ENCODE measurements around the gene SSNA1.

Gene SSNA1

DNA sequence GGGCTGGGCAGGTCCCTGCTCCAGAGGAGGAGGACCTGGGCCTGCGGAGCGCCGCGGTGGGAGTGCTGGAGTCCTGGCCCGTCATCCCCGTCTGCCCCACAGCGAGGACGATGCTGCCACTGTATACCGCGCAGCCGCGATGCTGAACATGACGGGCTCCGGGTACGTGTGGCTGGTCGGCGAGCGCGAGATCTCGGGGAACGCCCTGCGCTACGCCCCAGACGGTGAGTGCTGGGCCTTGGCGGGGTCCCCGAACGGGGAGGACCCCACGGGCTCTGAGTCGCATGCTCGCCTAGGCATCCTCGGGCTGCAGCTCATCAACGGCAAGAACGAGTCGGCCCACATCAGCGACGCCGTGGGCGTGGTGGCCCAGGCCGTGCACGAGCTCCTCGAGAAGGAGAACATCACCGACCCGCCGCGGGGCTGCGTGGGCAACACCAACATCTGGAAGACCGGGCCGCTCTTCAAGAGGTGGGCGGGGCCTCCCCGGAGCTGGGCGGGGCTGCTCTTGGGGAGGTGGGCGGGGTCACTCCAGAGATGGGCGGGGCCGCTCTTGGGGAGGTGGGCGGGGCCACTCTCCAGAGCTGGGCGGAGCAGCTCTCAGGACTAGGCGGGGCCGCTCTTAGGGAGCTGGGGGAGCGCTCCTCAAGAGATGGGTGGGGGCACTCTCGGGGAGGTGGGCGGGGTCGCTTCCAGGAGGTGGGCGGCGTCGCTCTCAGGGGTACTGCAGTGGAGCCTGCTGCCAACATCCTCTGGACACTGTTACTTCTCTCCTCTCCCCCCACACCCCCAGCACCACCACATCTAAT lies 31.7 kb upstream of the SSNA1 start:
- peak; percentile 37 for DNase-seq

DNA sequence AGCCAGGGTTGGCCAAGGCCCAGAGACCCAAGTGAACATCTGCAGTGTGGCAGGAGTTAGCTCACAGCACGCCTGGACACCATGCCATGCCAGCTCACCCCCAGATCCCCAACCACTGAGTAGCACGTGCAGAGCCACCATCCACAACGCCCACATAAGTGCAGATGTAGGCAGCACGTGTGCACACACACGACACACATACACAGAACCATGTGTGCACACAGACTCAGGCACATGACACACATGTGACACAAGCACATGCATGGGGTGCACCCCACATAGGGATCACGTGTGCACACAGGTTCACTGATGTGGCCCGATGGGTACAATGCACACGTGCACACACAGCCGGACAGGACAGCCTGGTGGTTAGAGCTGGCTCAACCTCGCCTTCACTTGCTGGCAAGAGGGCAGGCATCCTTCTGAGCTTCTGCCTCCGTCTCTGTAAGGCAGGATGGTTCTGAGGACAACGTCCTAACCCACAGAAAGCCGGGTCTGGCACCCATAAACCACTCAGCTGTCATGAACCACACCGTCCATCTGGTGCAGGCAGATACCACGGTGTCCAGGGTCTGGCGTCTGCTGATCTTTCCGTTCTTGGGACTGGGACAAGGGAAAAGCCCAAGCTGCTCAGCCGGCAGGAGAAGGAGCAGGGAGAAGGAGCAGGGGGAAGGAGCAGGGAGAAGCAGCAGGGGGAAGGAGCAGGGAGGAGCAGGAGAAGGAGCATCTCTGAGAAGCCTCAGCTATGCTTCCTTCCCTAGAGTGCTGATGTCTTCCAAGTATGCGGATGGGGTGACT lies 30.7 kb upstream of the SSNA1 start:
- no peak for DNase-seq

DNA sequence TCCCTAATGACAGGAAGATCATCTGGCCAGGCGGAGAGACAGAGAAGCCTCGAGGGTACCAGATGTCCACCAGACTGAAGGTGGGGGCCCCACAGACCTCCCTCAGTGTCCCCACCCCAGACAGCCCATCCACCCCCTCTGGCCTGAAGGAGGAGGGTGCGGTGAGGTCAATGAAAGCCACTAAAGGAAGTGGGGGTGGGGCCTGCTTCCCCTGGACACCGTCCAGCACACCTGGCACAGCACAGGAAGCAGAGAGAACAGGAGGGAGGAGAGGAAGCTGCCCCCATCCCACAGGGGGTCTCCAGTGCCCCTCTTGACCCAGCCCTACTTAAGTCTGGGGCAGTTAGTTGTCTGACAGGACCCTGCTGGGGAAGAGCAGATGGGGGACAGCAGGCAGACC lies 29.9 kb upstream of the SSNA1 start:
- no peak for DNase-seq

DNA sequence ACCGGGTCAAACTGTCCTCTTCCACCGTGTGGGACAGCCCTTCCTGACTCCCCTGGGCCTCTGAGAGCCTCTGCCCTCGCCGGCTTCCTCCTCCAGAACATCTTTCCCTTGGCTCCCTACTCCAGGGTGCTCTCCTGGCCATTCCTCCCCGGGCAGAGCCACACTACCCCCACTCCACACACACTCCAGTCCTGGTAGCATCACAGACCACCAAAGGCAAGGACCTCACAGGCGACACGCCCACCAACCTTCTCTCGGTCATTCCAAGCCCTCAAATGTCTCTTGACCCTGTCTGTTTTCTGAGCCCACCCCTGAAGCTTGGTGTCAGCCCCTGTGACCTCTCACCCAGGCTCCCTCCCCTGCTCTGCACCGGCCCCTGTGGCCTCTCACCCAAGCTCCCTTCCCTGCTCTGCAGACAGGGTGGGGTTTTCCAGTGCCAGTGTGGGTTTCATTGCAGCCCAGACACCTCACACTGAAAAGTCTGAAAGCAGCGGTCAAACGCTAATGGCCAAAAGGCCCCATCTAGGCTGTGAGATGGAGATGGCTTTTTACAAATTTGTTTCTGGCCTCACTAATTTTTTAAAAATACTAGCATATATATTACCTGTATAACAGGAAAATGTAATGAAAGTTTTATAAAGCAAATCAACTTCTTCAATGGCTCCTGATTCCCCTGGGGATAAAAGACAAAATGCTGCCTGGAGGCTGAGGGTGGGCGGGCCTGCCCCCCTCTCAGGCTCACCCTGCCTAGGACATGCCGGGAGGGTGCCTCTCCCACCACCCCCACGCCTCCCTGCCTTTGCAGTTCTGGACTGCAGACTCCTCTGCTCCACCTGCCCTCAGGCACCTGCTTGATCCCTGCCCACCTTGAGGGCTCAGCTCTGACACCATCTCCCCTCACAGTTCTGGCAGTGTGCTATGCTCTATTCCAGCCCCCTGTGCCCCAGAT lies 29.1 kb upstream of the SSNA1 start:
- no peak for DNase-seq

DNA sequence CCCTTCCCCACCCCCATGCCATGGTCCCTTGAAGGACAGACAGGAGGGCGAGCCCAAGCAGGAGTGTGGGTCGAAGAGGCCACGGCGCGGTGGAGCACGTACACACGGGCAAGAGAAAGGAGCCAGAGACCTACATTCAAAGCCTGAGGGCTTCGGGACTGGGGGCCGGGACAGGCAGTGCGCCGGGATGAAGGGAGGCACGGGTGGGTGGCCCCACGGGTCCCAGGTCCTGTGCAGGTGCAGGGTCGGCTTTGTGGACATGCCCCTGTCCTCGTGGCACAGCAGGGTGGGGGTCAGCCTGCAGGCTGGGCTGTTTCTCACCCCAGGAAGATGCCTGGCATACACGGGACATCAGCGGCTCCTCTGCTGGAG lies 28.4 kb upstream of the SSNA1 start:
- DNase-seq, result no peak

DNA sequence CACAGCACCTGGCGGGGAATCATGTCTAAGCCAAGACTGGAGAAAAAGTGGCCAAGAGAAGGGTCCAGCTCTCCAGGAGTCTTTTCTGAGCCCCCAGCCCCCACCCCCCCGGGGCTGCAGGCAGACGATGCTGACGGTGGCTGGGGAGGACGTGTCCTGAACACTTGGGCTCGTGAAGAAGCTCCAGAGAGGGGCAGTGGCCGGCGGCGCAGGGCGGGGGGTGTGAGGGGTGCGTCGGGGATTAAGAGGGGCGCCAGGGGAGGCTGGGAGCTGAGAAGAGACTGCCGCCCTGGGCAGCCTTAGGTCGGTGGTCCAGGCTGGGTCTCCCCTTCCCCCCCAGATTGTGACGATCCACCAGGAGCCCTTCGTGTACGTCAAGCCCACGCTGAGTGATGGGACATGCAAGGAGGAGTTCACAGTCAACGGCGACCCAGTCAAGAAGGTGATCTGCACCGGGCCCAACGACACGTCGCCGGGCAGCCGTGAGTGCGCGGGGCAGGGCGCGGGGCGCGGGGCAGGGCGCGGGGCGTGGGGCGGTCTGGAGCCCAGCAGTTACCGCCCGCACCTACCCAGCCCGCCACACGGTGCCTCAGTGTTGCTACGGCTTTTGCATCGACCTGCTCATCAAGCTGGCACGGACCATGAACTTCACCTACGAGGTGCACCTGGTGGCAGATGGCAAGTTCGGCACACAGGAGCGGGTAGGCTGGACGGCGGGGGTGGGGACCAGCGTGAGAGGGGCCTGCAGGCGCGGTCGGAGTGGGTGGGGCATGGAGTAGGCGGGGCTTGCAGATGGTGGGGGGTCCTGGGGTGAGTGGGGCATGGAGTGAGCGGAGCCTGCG lies 27.5 kb upstream of the SSNA1 start:
- DNase-seq, result no peak

DNA sequence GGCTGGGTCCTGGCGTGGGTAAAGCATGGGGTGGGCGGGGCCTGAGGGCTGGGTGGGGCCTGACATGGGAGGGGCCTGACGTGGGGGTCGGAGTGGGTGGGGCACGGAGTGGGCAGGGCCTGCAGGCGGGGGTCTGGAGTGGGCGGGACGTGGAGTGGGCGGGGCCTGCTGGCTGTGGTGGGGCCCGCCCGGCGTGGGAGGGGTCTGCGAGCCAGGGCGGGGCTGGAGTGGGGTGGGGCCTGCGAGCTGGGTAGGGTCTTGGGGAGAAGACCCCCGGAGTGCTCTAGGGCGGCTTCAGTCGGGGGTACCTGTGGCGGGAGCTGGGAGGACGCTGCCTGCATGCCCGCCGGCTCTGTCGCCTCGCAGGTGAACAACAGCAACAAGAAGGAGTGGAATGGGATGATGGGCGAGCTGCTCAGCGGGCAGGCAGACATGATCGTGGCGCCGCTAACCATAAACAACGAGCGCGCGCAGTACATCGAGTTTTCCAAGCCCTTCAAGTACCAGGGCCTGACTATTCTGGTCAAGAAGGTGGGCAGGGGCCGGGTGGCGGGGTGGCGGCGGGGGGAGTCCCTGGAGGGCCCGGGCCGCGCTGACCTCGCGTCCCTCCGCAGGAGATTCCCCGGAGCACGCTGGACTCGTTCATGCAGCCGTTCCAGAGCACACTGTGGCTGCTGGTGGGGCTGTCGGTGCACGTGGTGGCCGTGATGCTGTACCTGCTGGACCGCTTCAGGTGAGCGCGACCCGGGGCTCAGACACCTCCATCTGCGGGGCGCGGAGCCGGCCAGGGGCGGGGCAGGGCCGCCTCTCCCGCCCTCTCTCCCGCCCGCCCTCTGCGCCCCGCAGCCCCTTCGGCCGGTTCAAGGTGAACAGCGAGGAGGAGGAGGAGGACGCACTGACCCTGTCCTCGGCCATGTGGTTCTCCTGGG lies 26.7 kb upstream of the SSNA1 start:
- DNase-seq, result no peak

DNA sequence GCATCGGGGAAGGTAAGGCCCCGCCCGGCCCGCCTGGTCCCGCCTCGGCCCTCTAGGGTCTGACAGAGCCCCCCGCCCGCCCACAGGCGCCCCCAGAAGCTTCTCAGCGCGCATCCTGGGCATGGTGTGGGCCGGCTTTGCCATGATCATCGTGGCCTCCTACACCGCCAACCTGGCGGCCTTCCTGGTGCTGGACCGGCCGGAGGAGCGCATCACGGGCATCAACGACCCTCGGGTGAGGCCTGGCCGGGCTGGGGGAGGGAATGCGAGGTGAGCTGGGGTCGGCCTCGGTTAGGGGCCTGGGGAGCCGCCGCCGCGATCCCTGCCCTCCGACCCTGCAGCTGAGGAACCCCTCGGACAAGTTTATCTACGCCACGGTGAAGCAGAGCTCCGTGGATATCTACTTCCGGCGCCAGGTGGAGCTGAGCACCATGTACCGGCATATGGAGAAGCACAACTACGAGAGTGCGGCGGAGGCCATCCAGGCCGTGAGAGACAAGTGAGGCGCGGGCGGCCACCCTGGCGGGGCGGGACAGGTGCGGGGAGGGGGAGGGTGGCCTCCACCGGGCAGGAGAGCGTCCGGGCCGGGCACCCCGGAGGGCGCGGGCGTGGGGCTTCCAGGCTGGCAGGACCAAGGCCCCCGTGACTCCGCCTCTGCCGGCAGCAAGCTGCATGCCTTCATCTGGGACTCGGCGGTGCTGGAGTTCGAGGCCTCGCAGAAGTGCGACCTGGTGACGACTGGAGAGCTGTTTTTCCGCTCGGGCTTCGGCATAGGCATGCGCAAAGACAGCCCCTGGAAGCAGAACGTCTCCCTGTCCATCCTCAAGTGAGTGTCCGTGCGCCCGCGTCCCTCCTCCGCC lies 25.7 kb upstream of the SSNA1 start:
- DNase-seq, result no peak

DNA sequence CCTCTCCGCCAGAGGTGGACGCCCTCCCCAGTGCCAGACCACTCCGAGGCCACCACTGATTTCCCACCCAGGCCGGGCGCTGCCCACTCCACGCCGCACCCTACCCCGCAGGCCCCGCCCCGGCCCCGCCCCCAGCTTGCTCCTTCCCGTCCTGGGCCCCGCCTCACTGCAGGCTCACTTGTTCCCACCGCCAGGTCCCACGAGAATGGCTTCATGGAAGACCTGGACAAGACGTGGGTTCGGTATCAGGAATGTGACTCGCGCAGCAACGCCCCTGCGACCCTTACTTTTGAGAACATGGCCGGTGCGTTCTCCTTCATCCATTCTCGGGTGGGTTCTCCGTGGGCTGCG lies 25.1 kb upstream of the SSNA1 start:
- DNase-seq, result no peak

DNA sequence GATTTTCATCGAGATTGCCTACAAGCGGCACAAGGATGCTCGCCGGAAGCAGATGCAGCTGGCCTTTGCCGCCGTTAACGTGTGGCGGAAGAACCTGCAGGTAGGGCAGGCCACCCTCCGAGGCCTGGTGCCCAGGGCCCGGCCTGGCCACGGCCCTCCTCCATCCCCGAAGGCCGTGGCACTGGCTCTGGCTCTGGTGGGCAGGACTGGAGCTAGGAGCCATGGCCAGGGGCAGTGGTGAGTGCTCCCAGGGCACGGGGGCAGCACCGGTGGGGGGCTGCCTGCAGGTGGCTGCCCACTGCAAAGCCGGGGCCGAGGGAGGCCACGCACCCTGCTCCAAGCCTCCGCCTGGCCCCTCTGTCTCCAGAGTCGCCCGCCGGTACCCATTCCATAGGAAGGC lies 24.7 kb upstream of the SSNA1 start:
- no peak for DNase-seq

DNA sequence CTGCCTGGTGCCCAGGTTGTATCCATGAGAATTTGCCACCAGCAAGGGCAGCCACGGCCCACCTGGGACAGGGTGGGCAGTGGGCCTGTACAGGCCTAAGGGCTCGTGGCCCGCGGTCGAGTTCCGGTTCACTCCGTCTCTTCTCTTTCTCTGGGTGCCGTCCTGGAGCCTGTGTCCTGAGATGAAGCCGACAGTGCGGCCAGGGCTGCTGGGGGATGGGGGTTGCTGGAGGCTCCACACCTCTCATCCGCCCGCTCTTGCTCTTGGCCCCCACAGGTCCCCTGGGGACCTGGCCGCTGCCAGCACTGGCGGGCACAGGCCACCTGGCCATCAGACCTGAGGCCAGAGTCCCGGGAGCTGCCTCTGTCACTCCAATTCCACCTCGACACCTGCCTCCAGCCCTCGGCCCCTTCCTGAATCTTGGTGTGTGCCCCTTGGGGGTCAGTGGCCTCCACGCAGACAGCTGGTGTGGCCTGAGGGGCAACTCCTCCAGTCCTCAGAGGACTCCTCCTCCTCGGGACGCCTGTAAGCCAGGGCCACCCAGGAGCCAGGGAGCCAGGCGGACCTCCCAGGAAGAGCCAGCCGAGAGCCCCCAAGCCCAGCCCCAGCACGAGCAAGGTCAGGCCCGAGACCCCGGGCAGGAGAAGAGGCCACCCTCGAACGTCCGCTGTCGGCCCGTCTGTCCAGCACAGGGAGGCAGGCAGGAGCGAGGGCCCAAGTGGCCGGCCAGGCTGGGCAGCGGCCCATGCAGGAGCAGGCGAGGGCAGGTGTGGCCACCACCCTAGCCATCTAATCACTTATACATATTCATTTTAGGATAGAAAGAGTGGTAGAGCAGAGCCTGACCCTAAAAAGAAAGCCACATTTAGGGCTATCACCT lies 23.9 kb upstream of the SSNA1 start:
- no peak for DNase-seq

DNA sequence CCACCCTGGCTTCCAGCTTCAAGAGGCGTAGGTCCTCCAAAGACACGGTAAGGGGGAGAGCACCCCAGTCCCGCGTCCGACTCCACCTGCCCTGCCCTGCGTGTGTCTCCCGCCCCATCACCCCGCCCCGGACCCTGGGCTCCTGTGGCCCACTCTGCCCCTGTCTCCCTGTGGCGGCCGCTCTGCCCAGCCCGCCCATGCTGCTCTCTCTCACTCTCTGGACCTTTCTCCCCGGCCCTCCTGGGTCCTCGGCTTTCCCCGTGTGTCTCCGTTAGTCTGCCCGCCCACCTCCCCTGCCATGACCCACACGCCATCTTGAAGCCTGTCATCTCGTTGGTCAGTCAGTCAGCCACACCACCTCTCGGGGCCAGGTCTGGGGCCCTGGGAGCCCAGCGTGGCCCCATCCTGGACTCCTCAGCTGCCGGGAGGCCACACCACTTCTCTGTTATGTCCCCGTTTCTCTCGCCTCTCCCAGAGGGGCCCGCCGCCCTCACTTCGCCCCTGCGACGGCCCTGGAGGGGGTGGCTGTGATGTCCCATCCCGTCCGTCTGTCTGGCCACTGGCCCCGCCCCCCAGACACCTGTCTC lies 23.1 kb upstream of the SSNA1 start:
- DNase-seq, result no peak

DNA sequence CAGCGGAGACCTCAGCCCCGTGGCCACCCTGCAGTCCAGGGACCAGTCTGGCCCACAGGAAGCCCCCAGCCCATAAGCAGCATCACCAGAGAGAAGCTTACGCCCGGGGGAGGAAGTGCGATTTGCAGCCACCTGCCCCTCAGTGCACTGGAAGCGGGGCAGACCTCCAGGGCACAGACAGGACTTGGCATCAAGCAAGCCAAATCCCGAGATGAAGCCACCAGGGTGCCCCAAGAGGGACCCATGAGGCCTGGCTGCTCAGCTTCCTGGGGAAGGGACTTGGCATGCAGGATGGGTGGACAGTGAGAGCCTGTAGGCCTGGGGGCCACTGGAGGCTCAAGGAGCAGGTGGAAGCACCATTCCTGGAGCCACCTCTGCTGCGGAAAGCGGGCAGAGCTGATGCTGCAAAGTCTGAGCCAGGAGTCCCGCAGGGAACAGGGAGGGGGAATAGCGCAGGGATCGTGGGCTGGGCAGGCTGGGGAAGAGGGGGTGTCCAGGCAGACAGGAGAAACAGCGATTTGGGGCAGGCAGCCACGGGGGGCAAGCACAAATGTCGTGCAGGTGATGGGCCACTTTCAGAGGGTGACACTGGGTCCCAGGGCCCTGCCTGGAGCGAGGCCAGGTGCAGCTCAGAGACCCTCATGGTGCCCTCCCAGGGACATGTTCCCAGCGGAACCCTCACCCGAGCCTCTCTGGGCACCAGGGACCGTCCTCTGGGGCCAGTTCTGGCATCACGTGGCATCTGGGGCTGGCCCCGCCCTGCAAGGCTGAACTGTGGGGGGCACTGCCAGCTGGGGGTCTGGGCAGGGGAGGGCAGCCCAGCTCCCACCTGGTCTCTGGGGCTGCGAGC lies 21.9 kb upstream of the SSNA1 start:
- DNase-seq, result no peak

DNA sequence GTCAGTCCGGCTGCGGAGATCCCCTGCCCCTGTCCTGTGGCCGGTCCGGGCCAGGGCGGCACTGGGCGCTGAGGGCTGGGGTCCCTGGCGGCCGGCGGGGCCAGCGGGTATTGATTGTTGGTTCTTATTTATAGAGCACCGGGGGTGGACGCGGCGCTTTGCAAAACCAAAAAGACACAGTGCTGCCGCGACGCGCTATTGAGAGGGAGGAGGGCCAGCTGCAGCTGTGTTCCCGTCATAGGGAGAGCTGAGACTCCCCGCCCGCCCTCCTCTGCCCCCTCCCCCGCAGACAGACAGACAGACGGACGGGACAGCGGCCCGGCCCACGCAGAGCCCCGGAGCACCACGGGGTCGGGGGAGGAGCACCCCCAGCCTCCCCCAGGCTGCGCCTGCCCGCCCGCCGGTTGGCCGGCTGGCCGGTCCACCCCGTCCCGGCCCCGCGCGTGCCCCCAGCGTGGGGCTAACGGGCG lies 21.2 kb upstream of the SSNA1 start:
- DNase-seq, result no peak

DNA sequence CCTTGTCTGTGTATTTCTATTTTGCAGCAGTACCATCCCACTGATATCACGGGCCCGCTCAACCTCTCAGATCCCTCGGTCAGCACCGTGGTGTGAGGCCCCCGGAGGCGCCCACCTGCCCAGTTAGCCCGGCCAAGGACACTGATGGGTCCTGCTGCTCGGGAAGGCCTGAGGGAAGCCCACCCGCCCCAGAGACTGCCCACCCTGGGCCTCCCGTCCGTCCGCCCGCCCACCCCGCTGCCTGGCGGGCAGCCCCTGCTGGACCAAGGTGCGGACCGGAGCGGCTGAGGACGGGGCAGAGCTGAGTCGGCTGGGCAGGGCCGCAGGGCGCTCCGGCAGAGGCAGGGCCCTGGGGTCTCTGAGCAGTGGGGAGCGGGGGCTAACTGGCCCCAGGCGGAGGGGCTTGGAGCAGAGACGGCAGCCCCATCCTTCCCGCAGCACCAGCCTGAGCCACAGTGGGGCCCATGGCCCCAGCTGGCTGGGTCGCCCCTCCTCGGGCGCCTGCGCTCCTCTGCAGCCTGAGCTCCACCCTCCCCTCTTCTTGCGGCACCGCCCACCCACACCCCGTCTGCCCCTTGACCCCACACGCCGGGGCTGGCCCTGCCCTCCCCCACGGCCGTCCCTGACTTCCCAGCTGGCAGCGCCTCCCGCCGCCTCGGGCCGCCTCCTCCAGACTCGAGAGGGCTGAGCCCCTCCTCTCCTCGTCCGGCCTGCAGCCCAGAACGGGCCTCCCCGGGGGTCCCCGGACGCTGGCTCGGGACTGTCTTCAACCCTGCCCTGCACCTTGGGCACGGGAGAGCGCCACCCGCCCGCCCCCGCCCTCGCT lies 20.5 kb upstream of the SSNA1 start:
- DNase-seq, result no peak

DNA sequence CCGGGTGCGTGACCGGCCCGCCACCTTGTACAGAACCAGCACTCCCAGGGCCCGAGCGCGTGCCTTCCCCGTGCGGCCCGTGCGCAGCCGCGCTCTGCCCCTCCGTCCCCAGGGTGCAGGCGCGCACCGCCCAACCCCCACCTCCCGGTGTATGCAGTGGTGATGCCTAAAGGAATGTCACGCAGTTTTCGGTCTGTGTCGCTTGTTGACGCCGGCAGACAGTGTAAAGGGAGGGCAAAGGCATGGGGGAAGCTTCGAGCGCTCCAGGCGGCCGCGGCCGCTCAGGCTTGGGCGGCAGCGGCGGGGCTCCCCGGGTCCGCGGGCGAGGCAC lies 19.9 kb upstream of the SSNA1 start:
- DNase-seq, result no peak

Data from central memory CD4-positive, alpha-beta T cell (primary cell).